H1 (cell line): Measurements from ENCODE around the gene RASSF4. TPM values are rescaled to one million over a fixed set of nuclear protein-coding genes. Genes with fewer than 3 reads are reported as not detected.

Source experiments
- ASH2L ChIP-seq: fragments of 200-600, 300-600 bp; sonication (generic); IDR thresholded peaks from one replicate; pipeline ENCODE4 v1.7.1; 2017; ENCODE audit warnings: low read length
- CBX5 ChIP-seq: fragments of 300-800, 300-1000 bp; sonication (generic); IDR thresholded peaks from 2 replicates; pipeline ENCODE4 v1.7.1; 2016; ENCODE audit warnings: antibody characterized with exemption, low read length, low read depth
- EGR1 ChIP-seq: IDR thresholded peaks from 2 replicates; pipeline ENCODE4 v1.6.1; 2011; ENCODE audit warnings: low read depth, low read length, borderline replicate concordance
- FOSL1 ChIP-seq: IDR thresholded peaks from 2 replicates; pipeline ENCODE4 v1.6.1; 2011; ENCODE audit warnings: mild to moderate bottlenecking, low read depth, low read length, moderate library complexity; ENCODE audit not compliant: insufficient read depth
- KDM1A ChIP-seq: fragments of 200-600, 300-600 bp; sonication (generic); IDR thresholded peaks from 2 replicates; pipeline ENCODE4 v1.7.1; 2016; ENCODE audit warnings: mild to moderate bottlenecking, low read length, borderline replicate concordance
- PHF8 ChIP-seq: fragments of 200-600 bp; sonication (generic); conservative IDR thresholded peaks from 2 replicates; pipeline ENCODE4 v1.7.1; 2012; ENCODE audit warnings: low read depth, mild to moderate bottlenecking, inconsistent platforms, low read length, moderate library complexity
- POU5F1 ChIP-seq: IDR thresholded peaks from 2 replicates; pipeline ENCODE4 v1.6.1; 2011; ENCODE audit warnings: low read depth, mild to moderate bottlenecking, low read length, moderate library complexity
- SP4 ChIP-seq: IDR thresholded peaks from 2 replicates; pipeline ENCODE4 v1.6.1; 2012; ENCODE audit warnings: low read length, inconsistent platforms
- TAF7 ChIP-seq: optimal IDR thresholded peaks from 2 replicates; pipeline ENCODE3; 2011; ENCODE audit warnings: low read depth, mild to moderate bottlenecking, inconsistent platforms, low read length, moderate library complexity, borderline replicate concordance
- polyA plus RNA-seq, 7 experiments: library from polyadenylated mRNA; depleted of rRNA in 3 of 7; stranded (reverse) in 5 of 7; unstranded in 2 of 7; fragments of >200 nt in 5 of 7; fragments of 200-250 nt in 2 of 7; gene quantifications; 1 replicate in 5 of 7; 2 replicates in 1 of 7; 4 replicates in 1 of 7; pipeline versions ENCODE4 v1.2.1 to v1.2.3, GENCODE V29; 2011 to 2013; ENCODE audit warnings: missing spikeins in 2 of 7, mixed read lengths in 2 of 7
- total RNA-seq: library from RNA; stranded (reverse); fragmentation: NEBNext Ultra II Directional; extraction: Animal tissue kit (Norgen Biotek cat#: 25700); gene quantifications from 2 replicates; pipeline ENCODE4 v1.2.1, GENCODE V29; 2021

RASSF4 gene
- total and polyA plus RNA-seq, 2 of the 8 experiments (the other 6 are each of a cell fraction or from before 2014, with no cell fraction given): 14.3 to 14.5 TPM

GRCh38 chr10:44995581-44995913, 35.9 kb downstream of the RASSF4 start (continued):
- TF ChIP-seq EGR1 (no peak), ASH2L (no peak), FOSL1 (no peak), SP4 (no peak), CBX5 (no peak), POU5F1 (no peak), KDM1A (no peak), TAF7 (no peak), PHF8 (no peak)
- TF ChIP-seq, all 59 proteins: peak for 0
